Activated CD4-positive, alpha-beta T cell treated with anti-CD3 and anti-CD28 coated beads, Interleukin-2, amount 10 ng/mL, durations not matched to agents 24 days and 14 days (primary cell): ENCODE measurements around the gene FAM32A. TPM values are rescaled to one million over a fixed set of nuclear protein-coding genes. Genes with fewer than 3 reads are reported as not detected.

Experiments used
- DNase-seq: peaks from one replicate; pipeline ENCODE4 v3.0.0; 2022
- H3K27ac Mint-ChIP-seq: one replicate; pipeline ENCODE4 v1.8.0; 2022; ENCODE audit warnings: mild to moderate bottlenecking, mixed read lengths
- H3K27me3 Mint-ChIP-seq: one replicate; pipeline ENCODE4 v1.8.0; 2022; ENCODE audit warnings: mixed read lengths
- H3K36me3 Mint-ChIP-seq: one replicate; pipeline ENCODE4 v1.8.0; 2022; ENCODE audit warnings: low read depth, mild to moderate bottlenecking, mixed read lengths
- H3K4me1 Mint-ChIP-seq: one replicate; pipeline ENCODE4 v1.8.0; 2021; ENCODE audit warnings: mixed read lengths
- H3K4me3 Mint-ChIP-seq: one replicate; pipeline ENCODE4 v1.8.0; 2022; ENCODE audit warnings: mild to moderate bottlenecking, moderate library complexity, mixed read lengths
- H3K9me3 Mint-ChIP-seq: one replicate; pipeline ENCODE4 v1.8.0; 2021; ENCODE audit warnings: mixed read lengths
- intact Hi-C: fragments of 100-400 bp; cut with micrococcal nuclease; formaldehyde crosslinking; loops from one replicate; pipeline ENCODE4 v1.15.1; 2023
- total RNA-seq: library from RNA; stranded (reverse); gene quantifications from 2 replicates; pipeline ENCODE4 v1.2.3, GENCODE V29; 2022

Gene FAM32A
- total RNA-seq, 1 donor from 2014 or later: 59.2 TPM

GRCh38 chr19:16180611-16181010 is 4.6 kb upstream of the FAM32A start:
- intact Hi-C loops: no loop called here
- H3K27ac Mint-ChIP-seq: no peak overlapping the region

GRCh38 chr19:16184665-16185122 is 516 bp upstream of the FAM32A start:
- no peak for DNase-seq
- Mint-ChIP-seq H3K9me3 (no peaks in the 10 kb centered on the region), H3K27ac (peak overlapping the region; percentile 95), H3K4me1 (peaks cover 27% of the 10 kb centered on the region), H3K27me3 (peaks cover 5% of the 10 kb centered on the region), H3K36me3 (peaks cover 26% of the 10 kb centered on the region), H3K4me3 (peak overlapping the region; percentile 100)
- intact Hi-C loops: loop anchor here (1.0 to 2.0 kb wide), 4 partner anchors 13 to 73 kb away; partner anchors contain the start of genes AP1M1 and RAB8A

More at GRCh38 chr19:16180611-16181010, 4.6 kb upstream of the FAM32A start:
- DNase-seq: no peak
- Mint-ChIP-seq H3K4me1 (peaks cover 14% of the 10 kb centered on the region), H3K4me3 (no peak overlapping the region), H3K9me3 (no peaks in the 10 kb centered on the region), H3K27me3 (peaks cover 6% of the 10 kb centered on the region), H3K36me3 (peaks cover 6% of the 10 kb centered on the region)

- Mint-ChIP-seq H3K4me1 (peaks cover 27% of the 10 kb centered on the region), H3K9me3 (no peaks in the 10 kb centered on the region), H3K27ac (peak overlapping the region; percentile 95), H3K36me3 (peaks cover 36% of the 10 kb centered on the region), H3K27me3 (peaks cover 2% of the 10 kb centered on the region), H3K4me3 (peak overlapping the region; percentile 100)
- DNase-seq: peak; percentile 83
- intact Hi-C loops: loop anchor here (1.0 to 2.0 kb wide), 4 partner anchors 12 to 74 kb away; partner anchors contain the start of genes AP1M1 and RAB8A
Measured at GRCh38 chr19:16185768-16186123, 536 bp downstream of the FAM32A start.

- intact Hi-C loops: no loop called here
- Mint-ChIP-seq H3K36me3 (peaks cover 50% of the 10 kb centered on the region), H3K4me1 (peaks cover 22% of the 10 kb centered on the region), H3K27me3 (peaks cover 2% of the 10 kb centered on the region), H3K9me3 (no peaks in the 10 kb centered on the region), H3K4me3 (no peak overlapping the region), H3K27ac (no peak overlapping the region)
- no peak for DNase-seq
Measured at GRCh38 chr19:16188521-16188920, 3.3 kb downstream of the FAM32A start.

GRCh38 chr19:16190198-16190597 is 5.0 kb downstream of the FAM32A start:
- Mint-ChIP-seq H3K4me3 (no peak overlapping the region), H3K27ac (peak overlapping the region; percentile 56), H3K27me3 (no peaks in the 10 kb centered on the region), H3K9me3 (no peaks in the 10 kb centered on the region), H3K4me1 (peaks cover 17% of the 10 kb centered on the region), H3K36me3 (peaks cover 52% of the 10 kb centered on the region)
- no peak for DNase-seq
- intact Hi-C loops: no loop called here

GRCh38 chr19:16190736-16191135 is 5.5 kb downstream of the FAM32A start:
- H3K4me3 Mint-ChIP-seq: no peak overlapping the region
- no peak for DNase-seq
- no peaks in the 10 kb centered on the region for H3K9me3 Mint-ChIP-seq
- peaks cover 49% of the 10 kb centered on the region for H3K36me3 Mint-ChIP-seq
- H3K27ac Mint-ChIP-seq: no peak overlapping the region
- no peaks in the 10 kb centered on the region for H3K27me3 Mint-ChIP-seq
- intact Hi-C loops: no loop called here
- peaks cover 15% of the 10 kb centered on the region for H3K4me1 Mint-ChIP-seq

- intact Hi-C loops: no loop called here
- Mint-ChIP-seq H3K27me3 (no peaks in the 10 kb centered on the region), H3K9me3 (no peaks in the 10 kb centered on the region), H3K4me3 (no peak overlapping the region), H3K27ac (no peak overlapping the region), H3K36me3 (peaks cover 48% of the 10 kb centered on the region), H3K4me1 (peaks cover 12% of the 10 kb centered on the region)
- DNase-seq: no peak
Measured at GRCh38 chr19:16191216-16191908, 6.2 kb downstream of the FAM32A start.

GRCh38 chr19:16193466-16193865 is 8.3 kb downstream of the FAM32A start:
- H3K27me3 Mint-ChIP-seq: no peaks in the 10 kb centered on the region
- intact Hi-C loops: no loop called here
- H3K27ac Mint-ChIP-seq: no peak overlapping the region
- no peak overlapping the region for H3K4me3 Mint-ChIP-seq
- no peak for DNase-seq
- H3K4me1 Mint-ChIP-seq: peaks cover 13% of the 10 kb centered on the region
- no peaks in the 10 kb centered on the region for H3K9me3 Mint-ChIP-seq
- peaks cover 36% of the 10 kb centered on the region for H3K36me3 Mint-ChIP-seq

- no peak for DNase-seq
- Mint-ChIP-seq H3K36me3 (peaks cover 26% of the 10 kb centered on the region), H3K4me1 (peaks cover 33% of the 10 kb centered on the region), H3K9me3 (no peaks in the 10 kb centered on the region), H3K27ac (peak overlapping the region; percentile 92), H3K4me3 (peak overlapping the region; percentile 93), H3K27me3 (no peaks in the 10 kb centered on the region)
- intact Hi-C loops: loop anchor here (1.0 to 5.0 kb wide), 3 partner anchors 12 to 360 kb away; partner anchors contain the start of genes FAM32A and TPM4
Measured at GRCh38 chr19:16197188-16197621, 12.0 kb downstream of the FAM32A start.

GRCh38 chr19:16197622-16198369 is 12.6 kb downstream of the FAM32A start, which contains the start of gene AP1M1:
Gene AP1M1 (plus strand): TSS chr19:16197911. CDS start chr19:16198027, 116 bp downstream.
- Mint-ChIP-seq H3K27ac (peak within 1 kb of the TSS; percentile 92), H3K4me3 (peak within 1 kb of the TSS; percentile 93), H3K9me3 (no peaks in the 10 kb centered on the region), H3K36me3 (peaks cover 31% of the 10 kb centered on the region), H3K4me1 (peaks cover 39% of the 10 kb centered on the region), H3K27me3 (no peaks in the 10 kb centered on the region)
- peak; percentile 100 for DNase-seq
- intact Hi-C loops: loop anchor here (1.0 to 5.0 kb wide), 3 partner anchors 12 to 360 kb away; partner anchors contain the start of genes FAM32A and TPM4

- intact Hi-C loops: loop anchor here (5.0 kb wide), 2 partner anchors 121 to 361 kb away; partner anchors contain the start of gene TPM4
- peaks cover 40% of the 10 kb centered on the region for H3K4me1 Mint-ChIP-seq
- no peak for DNase-seq
- H3K4me3 Mint-ChIP-seq: peak overlapping the region; percentile 85
- no peaks in the 10 kb centered on the region for H3K9me3 Mint-ChIP-seq
- H3K27me3 Mint-ChIP-seq: no peaks in the 10 kb centered on the region
- peaks cover 34% of the 10 kb centered on the region for H3K36me3 Mint-ChIP-seq
- peak overlapping the region; percentile 53 for H3K27ac Mint-ChIP-seq
Measured at GRCh38 chr19:16198370-16198651, 13.1 kb downstream of the FAM32A start.

GRCh38 chr19:16199275-16199932 is 14.2 kb downstream of the FAM32A start:
- Mint-ChIP-seq H3K36me3 (peaks cover 37% of the 10 kb centered on the region), H3K27me3 (no peaks in the 10 kb centered on the region), H3K27ac (peak overlapping the region; percentile 69), H3K4me1 (peaks cover 45% of the 10 kb centered on the region), H3K9me3 (no peaks in the 10 kb centered on the region), H3K4me3 (peak overlapping the region; percentile 85)
- intact Hi-C loops: loop anchor here (5.0 kb wide), 2 partner anchors 122 to 362 kb away; partner anchors contain the start of gene TPM4
- no peak for DNase-seq

GRCh38 chr19:16200038-16201010 is 15.1 kb downstream of the FAM32A start:
- Mint-ChIP-seq H3K4me1 (peaks cover 45% of the 10 kb centered on the region), H3K4me3 (peak overlapping the region; percentile 50), H3K9me3 (no peaks in the 10 kb centered on the region), H3K27ac (peak overlapping the region; percentile 29), H3K36me3 (peaks cover 35% of the 10 kb centered on the region), H3K27me3 (no peaks in the 10 kb centered on the region)
- intact Hi-C loops: no loop called here
- DNase-seq: no peak
